H9 (cell line): ENCODE data around the gene IFT122. TPM values are rescaled to one million over a fixed set of nuclear protein-coding genes. Genes with fewer than 3 reads are reported as not detected.

Experiments
- DNase-seq: peaks from one replicate; pipeline ENCODE4 v3.0.0-alpha.2; 2017
- H2AFZ ChIP-seq: one replicate; pipeline ENCODE4 v1.6.1; 2013; ENCODE audit warnings: mild to moderate bottlenecking, low read length, control low read depth, moderate library complexity
- H2AK5ac ChIP-seq: 2 replicates; pipeline ENCODE4 v1.6.1; 2013; ENCODE audit warnings: low read length, control low read depth, mixed read lengths; ENCODE audit not compliant: insufficient read length
- H2BK120ac ChIP-seq: one replicate; pipeline ENCODE4 v1.6.1; 2013; ENCODE audit warnings: low read depth, mild to moderate bottlenecking, low read length, control low read depth, inconsistent platforms; ENCODE audit not compliant: poor library complexity, severe bottlenecking
- H2BK12ac ChIP-seq: 2 replicates; pipeline ENCODE4 v1.6.1; 2013; ENCODE audit warnings: low read length, control low read depth, mixed read lengths, low read depth; ENCODE audit not compliant: insufficient read length
- H2BK15ac ChIP-seq: 2 replicates; pipeline ENCODE4 v1.6.1; 2013; ENCODE audit warnings: low read depth, low read length, control low read depth
- H2BK20ac ChIP-seq: one replicate; pipeline ENCODE4 v1.6.1; 2013; ENCODE audit warnings: low read depth, mild to moderate bottlenecking, low read length, control low read depth, inconsistent platforms; ENCODE audit not compliant: poor library complexity, severe bottlenecking
- H2BK5ac ChIP-seq: 2 replicates; pipeline ENCODE4 v1.6.1; 2013; ENCODE audit warnings: low read length, control low read depth, mixed read lengths; ENCODE audit not compliant: insufficient read length
- H3K14ac ChIP-seq: 2 replicates; pipeline ENCODE4 v1.6.1; 2013; ENCODE audit warnings: low read length, control low read depth; ENCODE audit not compliant: insufficient read depth
- H3K18ac ChIP-seq: 2 replicates; pipeline ENCODE4 v1.6.1; 2013; ENCODE audit warnings: low read depth, mild to moderate bottlenecking, mixed read lengths, low read length, control low read depth; ENCODE audit not compliant: insufficient read length
- H3K23ac ChIP-seq: 2 replicates; pipeline ENCODE4 v1.6.1; 2013; ENCODE audit warnings: low read length, control low read depth, mixed read lengths, low read depth; ENCODE audit not compliant: insufficient read length
- H3K23me2 ChIP-seq: 2 replicates; pipeline ENCODE4 v1.6.1; 2013; ENCODE audit warnings: low read depth, mild to moderate bottlenecking, mixed read lengths, low read length, control low read depth; ENCODE audit not compliant: insufficient read length, poor library complexity, severe bottlenecking
- H3K27ac ChIP-seq: 2 replicates; pipeline ENCODE4 v1.5.1; 2013; ENCODE audit warnings: low read length, control low read depth, mixed read lengths, low read depth; ENCODE audit not compliant: insufficient read length
- H3K27me3 ChIP-seq: 2 replicates; pipeline ENCODE4 v1.6.1; 2013; ENCODE audit warnings: low read length, control low read depth, inconsistent platforms; ENCODE audit not compliant: insufficient read depth
- H3K4ac ChIP-seq: 2 replicates; pipeline ENCODE4 v1.6.1; 2013; ENCODE audit warnings: low read depth, mild to moderate bottlenecking, control low read depth, inconsistent platforms, low read length, moderate library complexity
- H3K4me1 ChIP-seq: 2 replicates; pipeline ENCODE4 v1.6.1; 2013; ENCODE audit warnings: low read length, control low read depth, inconsistent platforms; ENCODE audit not compliant: insufficient read depth
- H3K4me2 ChIP-seq: 2 replicates; pipeline ENCODE4 v1.6.1; 2013; ENCODE audit warnings: low read length, control low read depth, mixed read lengths; ENCODE audit not compliant: insufficient read length, insufficient read depth
- H3K56ac ChIP-seq: 2 replicates; pipeline ENCODE4 v1.6.1; 2013; ENCODE audit warnings: low read depth, mild to moderate bottlenecking, mixed read lengths, low read length, control low read depth; ENCODE audit not compliant: insufficient read length
- H3K79me1 ChIP-seq: 2 replicates; pipeline ENCODE4 v1.6.1; 2013; ENCODE audit warnings: low read depth, mild to moderate bottlenecking, moderate library complexity, low read length, control low read depth, inconsistent platforms; ENCODE audit not compliant: insufficient read depth, poor library complexity, severe bottlenecking
- H3K79me2 ChIP-seq: 2 replicates; pipeline ENCODE4 v1.6.1; 2013; ENCODE audit warnings: low read length, control low read depth, inconsistent platforms; ENCODE audit not compliant: insufficient read depth
- H3K9ac ChIP-seq: 2 replicates; pipeline ENCODE4 v1.6.1; 2013; ENCODE audit warnings: low read length, control low read depth, mixed read lengths; ENCODE audit not compliant: insufficient read length; ENCODE audit errors: extremely low read depth
- H3K9me3 ChIP-seq: one replicate; pipeline ENCODE4 v1.6.1; 2013; ENCODE audit warnings: low read depth, low read length, inconsistent platforms; ENCODE audit not compliant: control insufficient read depth
- H3T11ph ChIP-seq: one replicate; pipeline ENCODE4 v1.6.1; 2013; ENCODE audit warnings: mild to moderate bottlenecking, low read length, control low read depth, inconsistent platforms
- H4K20me1 ChIP-seq: one replicate; pipeline ENCODE4 v1.6.1; 2013; ENCODE audit not compliant: control insufficient read depth, insufficient read length, insufficient read depth
- H4K5ac ChIP-seq: 2 replicates; pipeline ENCODE4 v1.6.1; 2013; ENCODE audit warnings: low read depth, mild to moderate bottlenecking, mixed read lengths, low read length, control low read depth; ENCODE audit not compliant: insufficient read length
- H4K8ac ChIP-seq: replicated peaks from 2 replicates; pipeline ENCODE4 v1.6.1; 2013; ENCODE audit warnings: low read length, control low read depth, mixed read lengths, low read depth; ENCODE audit not compliant: insufficient read length
- H4K91ac ChIP-seq: 2 replicates; pipeline ENCODE4 v1.6.1; 2013; ENCODE audit warnings: low read depth, mild to moderate bottlenecking, moderate library complexity, mixed read lengths, low read length, control low read depth; ENCODE audit not compliant: insufficient read length
- H3K27ac Mint-ChIP-seq, 3 experiments: 2 replicates in 2 of 3; 3 replicates in 1 of 3; pipeline ENCODE4 v1.8.0; 2020 to 2021; ENCODE audit warnings: mixed read lengths in 3 of 3, mild to moderate bottlenecking in 1 of 3, moderate library complexity in 1 of 3
- H3K27me3 Mint-ChIP-seq: 2 replicates; pipeline ENCODE4 v1.8.0; 2021; ENCODE audit warnings: low read depth, mild to moderate bottlenecking, moderate library complexity, mixed read lengths
- H3K36me3 Mint-ChIP-seq, 3 experiments: 2 replicates in 2 of 3; 3 replicates in 1 of 3; pipeline ENCODE4 v1.8.0; 2020 to 2021; ENCODE audit warnings: low read depth in 3 of 3, mixed read lengths in 3 of 3; ENCODE audit not compliant: insufficient read depth in 1 of 3
- H3K4me1 Mint-ChIP-seq, 2 experiments: 2 replicates each; pipeline ENCODE4 v1.8.0; 2020; ENCODE audit warnings: mixed read lengths in 2 of 2
- H3K4me3 Mint-ChIP-seq, 2 experiments: 2 replicates in 1 of 2; 3 replicates in 1 of 2; pipeline ENCODE4 v1.8.0; 2020 to 2021; ENCODE audit warnings: mild to moderate bottlenecking in 2 of 2, mixed read lengths in 2 of 2, moderate library complexity in 1 of 2
- H3K9me3 Mint-ChIP-seq, 2 experiments: 2 replicates in 1 of 2; 3 replicates in 1 of 2; pipeline ENCODE4 v1.8.0; 2020; ENCODE audit warnings: mild to moderate bottlenecking in 2 of 2, mixed read lengths in 2 of 2, moderate library complexity in 1 of 2
- WGBS: extraction: QIAGEN DNeasy Blood & Tissue Kit; methylation state at CpG from one replicate; pipeline ENCODE4 v1.1.7; 2013; ENCODE audit warnings: missing lambda C conversion rate, low lambda C conversion rate, mixed read lengths; ENCODE audit not compliant: insufficient read length; ENCODE audit errors: extremely low coverage; 5-methylcytosine and 5-hydroxymethylcytosine counted together
- total RNA-seq: library from RNA; stranded (reverse); gene quantifications from 2 replicates; pipeline ENCODE4 v1.2.1, GENCODE V29; 2021
- TF ChIP-seq, protein P1 (sequence below): fragments of 200-600 bp; sonication (generic); conservative IDR thresholded peaks from 3 replicates; pipeline ENCODE4 v1.8.0; 2021; ENCODE audit warnings: antibody characterized with exemption, mild to moderate bottlenecking

IFT122 gene
- total RNA-seq, 1 experiment from 2014 or later: 19.3 TPM

DNA sequence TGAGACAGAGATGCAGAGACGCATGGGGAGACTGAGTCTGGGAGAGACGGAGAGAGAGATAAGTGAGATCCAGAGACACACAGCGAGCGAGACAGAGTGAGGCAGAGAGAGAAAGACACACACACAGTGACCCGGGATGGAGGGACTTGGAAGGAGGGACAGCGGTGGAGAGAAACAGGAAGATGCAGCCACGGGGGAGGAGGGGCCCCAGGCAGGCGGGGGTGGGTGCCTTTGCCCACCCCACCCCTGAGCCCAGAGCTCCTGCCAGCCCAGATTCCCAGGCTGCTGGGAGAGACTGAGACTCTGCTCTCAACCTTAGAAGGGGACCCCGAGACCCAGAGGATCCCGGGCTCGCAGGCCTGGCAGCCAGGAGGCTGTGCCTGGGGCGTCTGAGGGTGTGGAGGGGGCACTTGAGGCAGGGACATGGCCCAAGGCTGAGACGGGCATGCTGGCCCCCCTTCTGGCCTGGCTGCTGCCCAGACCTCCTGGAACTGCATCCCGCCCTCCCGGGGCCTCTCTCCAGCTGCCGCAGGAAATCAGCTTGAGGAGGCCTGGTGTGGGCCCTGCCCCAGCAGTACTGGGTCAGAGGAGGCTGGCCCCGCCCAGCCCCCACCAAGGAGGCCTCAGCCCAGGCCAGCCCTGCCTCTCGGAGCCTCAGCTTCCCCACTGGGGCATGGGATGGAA is 121.0 kb downstream of the IFT122 start:
- Histone ChIP-seq H4K5ac (no peak overlapping the region), H3K27ac (no peak overlapping the region), H2BK5ac (no peak overlapping the region), H3K56ac (no peak overlapping the region), H2AFZ (no peak overlapping the region), H2BK20ac (no peak overlapping the region), H3K4ac (no peak overlapping the region), H3K18ac (no peak overlapping the region), H3K14ac (no peak overlapping the region), H4K8ac (no peak overlapping the region), H3K23me2 (no peaks in the 10 kb centered on the region), H2AK5ac (no peak overlapping the region), H2BK120ac (no peak overlapping the region), H3K9me3 (no peaks in the 10 kb centered on the region), H3K27me3 (no peaks in the 10 kb centered on the region), H2BK12ac (no peak overlapping the region), H4K91ac (no peak overlapping the region), H3K79me1 (no peaks in the 10 kb centered on the region), H3K4me2 (no peak overlapping the region), H4K20me1 (no peaks in the 10 kb centered on the region), H3K79me2 (no peaks in the 10 kb centered on the region), H2BK15ac (no peak overlapping the region), H3K23ac (no peak overlapping the region), H3K4me1 (no peaks in the 10 kb centered on the region; the same call in 1 of the 2 replicates), H3K9ac (no peak overlapping the region), H3T11ph (no peak overlapping the region)
- no peak for DNase-seq
- Mint-ChIP-seq H3K27ac (peak overlapping the region in 1 of 3 experiments; percentile 40; a peak in 3 of 7 replicates), H3K4me1 (peaks cover 18 to 32% of the 10 kb centered on the region in 2 experiments), H3K36me3 (peaks cover 0 to 30% (median 3%) of the 10 kb centered on the region in 3 experiments; a peak in 2 of 7 replicates), H3K4me3 (peak overlapping the region in 1 of 2 experiments; percentile 3; a peak in 1 of 5 replicates), H3K9me3 (no peaks in the 10 kb centered on the region), H3K27me3 (no peaks in the 10 kb centered on the region)
- WGBS: no CpG with 5 or more reads among the region's 18 CpGs
- TF ChIP-seq, protein P1, sequence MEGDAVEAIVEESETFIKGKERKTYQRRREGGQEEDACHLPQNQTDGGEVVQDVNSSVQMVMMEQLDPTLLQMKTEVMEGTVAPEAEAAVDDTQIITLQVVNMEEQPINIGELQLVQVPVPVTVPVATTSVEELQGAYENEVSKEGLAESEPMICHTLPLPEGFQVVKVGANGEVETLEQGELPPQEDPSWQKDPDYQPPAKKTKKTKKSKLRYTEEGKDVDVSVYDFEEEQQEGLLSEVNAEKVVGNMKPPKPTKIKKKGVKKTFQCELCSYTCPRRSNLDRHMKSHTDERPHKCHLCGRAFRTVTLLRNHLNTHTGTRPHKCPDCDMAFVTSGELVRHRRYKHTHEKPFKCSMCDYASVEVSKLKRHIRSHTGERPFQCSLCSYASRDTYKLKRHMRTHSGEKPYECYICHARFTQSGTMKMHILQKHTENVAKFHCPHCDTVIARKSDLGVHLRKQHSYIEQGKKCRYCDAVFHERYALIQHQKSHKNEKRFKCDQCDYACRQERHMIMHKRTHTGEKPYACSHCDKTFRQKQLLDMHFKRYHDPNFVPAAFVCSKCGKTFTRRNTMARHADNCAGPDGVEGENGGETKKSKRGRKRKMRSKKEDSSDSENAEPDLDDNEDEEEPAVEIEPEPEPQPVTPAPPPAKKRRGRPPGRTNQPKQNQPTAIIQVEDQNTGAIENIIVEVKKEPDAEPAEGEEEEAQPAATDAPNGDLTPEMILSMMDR: no peak
